ENCODE data around the gene PDILT.

The PDILT gene

GRCh38 chr16:20382202-20382948 lies 22.2 kb downstream of the PDILT start:
- no peaks in the 10 kb centered on the region for H3K9me2 ChIP-seq (ENCODE audit: low read depth, low read length)
- no peak overlapping the region for H3K27ac ChIP-seq (ENCODE audit: low read depth, low read length, poor library complexity, severe bottlenecking)

GRCh38 chr16:20380782-20381181 lies 23.8 kb downstream of the PDILT start:
- no peak overlapping the region for H3K4me2 ChIP-seq (ENCODE audit: low read length)

More at GRCh38 chr16:20382202-20382948, 22.2 kb downstream of the PDILT start:
- Histone ChIP-seq H3K79me2 (ENCODE audit: insufficient read depth, low read length) (no peaks in the 10 kb centered on the region), H3K4me2 (ENCODE audit: low read length) (no peak overlapping the region), H3F3A (ENCODE audit: insufficient read depth, low read length) (no peaks in the 10 kb centered on the region), H3K27me3 (ENCODE audit: insufficient read depth, low read length) (no peaks in the 10 kb centered on the region), H3K4me3 (ENCODE audit: low read depth, low read length, poor library complexity, severe bottlenecking) (no peak overlapping the region), H2AFZ (ENCODE audit: low read length) (no peak overlapping the region), H3K36me3 (ENCODE audit: insufficient read depth, low read length) (no peaks in the 10 kb centered on the region), H4K20me1 (ENCODE audit: insufficient read depth, low read length) (no peaks in the 10 kb centered on the region), H3K9ac (ENCODE audit: low read length) (no peak overlapping the region), H3K4me1 (ENCODE audit: insufficient read depth, low read length, severe bottlenecking) (no peaks in the 10 kb centered on the region), H3K9me3 (ENCODE audit: low read length) (no peaks in the 10 kb centered on the region)
- TF ChIP-seq EZH2 (IDR thresholded peaks at IDR 0.05; ENCODE audit: borderline replicate concordance, low read length): no peak
- TF ChIP-seq CTCF (IDR thresholded peaks at IDR 0.05; ENCODE audit: low read length): no peak

GRCh38 chr16:20377181-20377580 lies 27.4 kb downstream of the PDILT start:
- Histone ChIP-seq H3K4me3 (ENCODE audit: low read depth, low read length, poor library complexity, severe bottlenecking) (no peak overlapping the region), H3K27me3 (ENCODE audit: insufficient read depth, low read length) (no peaks in the 10 kb centered on the region), H2AFZ (ENCODE audit: low read length) (no peak overlapping the region), H3K9me2 (ENCODE audit: low read depth, low read length) (no peaks in the 10 kb centered on the region), H3K9me3 (ENCODE audit: low read length) (no peaks in the 10 kb centered on the region), H4K20me1 (ENCODE audit: insufficient read depth, low read length) (no peaks in the 10 kb centered on the region), H3K36me3 (ENCODE audit: insufficient read depth, low read length) (no peaks in the 10 kb centered on the region), H3K79me2 (ENCODE audit: insufficient read depth, low read length) (no peaks in the 10 kb centered on the region), H3K27ac (ENCODE audit: low read depth, low read length, poor library complexity, severe bottlenecking) (no peak overlapping the region), H3K4me1 (ENCODE audit: insufficient read depth, low read length, severe bottlenecking) (no peaks in the 10 kb centered on the region), H3K9ac (ENCODE audit: low read length) (no peak overlapping the region), H3F3A (ENCODE audit: insufficient read depth, low read length) (no peaks in the 10 kb centered on the region), H3K4me2 (ENCODE audit: low read length) (no peak overlapping the region)
- TF ChIP-seq EZH2 (IDR thresholded peaks at IDR 0.05; ENCODE audit: borderline replicate concordance, low read length) (no peak), CTCF (IDR thresholded peaks at IDR 0.05; ENCODE audit: low read length) (no peak)

More at GRCh38 chr16:20380782-20381181, 23.8 kb downstream of the PDILT start:
- no peaks in the 10 kb centered on the region for H3K9me2 ChIP-seq (ENCODE audit: low read depth, low read length)
- H3K27ac ChIP-seq (ENCODE audit: low read depth, low read length, poor library complexity, severe bottlenecking): no peak overlapping the region
- H3K4me3 ChIP-seq (ENCODE audit: low read depth, low read length, poor library complexity, severe bottlenecking): no peak overlapping the region
- no peak overlapping the region for H3K9ac ChIP-seq (ENCODE audit: low read length)
- no peaks in the 10 kb centered on the region for H3K79me2 ChIP-seq (ENCODE audit: insufficient read depth, low read length)
- no peaks in the 10 kb centered on the region for H3K9me3 ChIP-seq (ENCODE audit: low read length)
- no peaks in the 10 kb centered on the region for H3K36me3 ChIP-seq (ENCODE audit: insufficient read depth, low read length)
- H3K27me3 ChIP-seq (ENCODE audit: insufficient read depth, low read length): no peaks in the 10 kb centered on the region
- no peaks in the 10 kb centered on the region for H4K20me1 ChIP-seq (ENCODE audit: insufficient read depth, low read length)
- TF ChIP-seq CTCF (IDR thresholded peaks at IDR 0.05; ENCODE audit: low read length) (no peak), EZH2 (IDR thresholded peaks at IDR 0.05; ENCODE audit: borderline replicate concordance, low read length) (no peak)
- H3K4me1 ChIP-seq (ENCODE audit: insufficient read depth, low read length, severe bottlenecking): no peaks in the 10 kb centered on the region
- H2AFZ ChIP-seq (ENCODE audit: low read length): no peak overlapping the region
- no peaks in the 10 kb centered on the region for H3F3A ChIP-seq (ENCODE audit: insufficient read depth, low read length)

All from OCI-LY1 (cell line).